Gastroesophageal sphincter (tissue), 3 donors: ENCODE results near the gene ERC1.

ENCODE experiments used
- POLR2A ChIP-seq, 2 donors: fragments of 450-650 bp; IDR thresholded peaks; one replicate each; pipeline ENCODE4 v1.6.1; 2017; ENCODE audit warnings: antibody characterized with exemption in 2 of 2, mild to moderate bottlenecking in 2 of 2, moderate library complexity in 1 of 2
- POLR2AphosphoS5 ChIP-seq: sonication (generic); formaldehyde crosslinking; IDR thresholded peaks from one replicate; pipeline ENCODE4 v1.6.1; 2017; ENCODE audit warnings: antibody characterized with exemption
- TF ChIP-seq, protein P1 (sequence below), 4 experiments: fragments of 200-600 bp in 2 of 4; fragments of 450-650 bp in 2 of 4; sonication (generic) in 1 of 4; IDR thresholded peaks; one replicate each; pipeline ENCODE4 v1.5.1; 2017 to 2019; ENCODE audit warnings: antibody characterized with exemption in 4 of 4, mild to moderate bottlenecking in 2 of 4, moderate library complexity in 2 of 4

DNA sequence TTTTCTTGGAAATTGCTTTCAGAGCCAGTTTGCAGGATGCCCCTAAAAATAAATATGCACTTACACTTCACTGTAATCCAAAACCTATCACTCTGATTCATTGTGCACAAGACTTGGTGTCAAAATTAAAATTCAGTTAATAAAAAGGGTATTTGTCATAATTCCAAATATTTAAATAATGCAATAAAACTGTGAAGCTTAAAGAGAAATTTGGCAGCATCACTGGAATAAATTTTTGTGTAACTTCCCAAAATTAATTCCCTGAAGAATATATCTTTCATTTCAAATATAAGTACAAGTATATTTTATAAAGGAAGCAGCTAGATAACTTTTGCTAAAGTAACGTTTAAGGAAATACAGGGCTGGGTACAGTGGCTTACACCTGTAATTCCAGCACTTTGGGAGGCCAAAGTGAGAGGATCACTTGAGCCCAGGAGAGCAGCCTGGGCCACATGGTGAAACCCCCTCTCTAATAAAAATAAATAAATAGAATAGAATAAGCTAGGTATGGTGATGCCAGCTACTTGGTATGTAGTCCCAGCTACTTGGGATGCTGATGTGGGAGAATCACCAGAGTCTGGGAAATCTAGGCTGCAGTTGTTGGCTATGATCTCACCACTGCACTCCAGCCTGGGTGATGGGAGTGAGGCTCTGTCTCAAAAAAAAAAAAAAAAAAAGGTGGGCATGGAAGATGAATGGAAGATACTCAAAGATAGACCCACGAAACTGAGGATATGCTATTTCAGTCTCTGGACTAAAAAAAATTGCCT, 369.6 kb downstream of the ERC1 start:
- TF ChIP-seq, protein P1, sequence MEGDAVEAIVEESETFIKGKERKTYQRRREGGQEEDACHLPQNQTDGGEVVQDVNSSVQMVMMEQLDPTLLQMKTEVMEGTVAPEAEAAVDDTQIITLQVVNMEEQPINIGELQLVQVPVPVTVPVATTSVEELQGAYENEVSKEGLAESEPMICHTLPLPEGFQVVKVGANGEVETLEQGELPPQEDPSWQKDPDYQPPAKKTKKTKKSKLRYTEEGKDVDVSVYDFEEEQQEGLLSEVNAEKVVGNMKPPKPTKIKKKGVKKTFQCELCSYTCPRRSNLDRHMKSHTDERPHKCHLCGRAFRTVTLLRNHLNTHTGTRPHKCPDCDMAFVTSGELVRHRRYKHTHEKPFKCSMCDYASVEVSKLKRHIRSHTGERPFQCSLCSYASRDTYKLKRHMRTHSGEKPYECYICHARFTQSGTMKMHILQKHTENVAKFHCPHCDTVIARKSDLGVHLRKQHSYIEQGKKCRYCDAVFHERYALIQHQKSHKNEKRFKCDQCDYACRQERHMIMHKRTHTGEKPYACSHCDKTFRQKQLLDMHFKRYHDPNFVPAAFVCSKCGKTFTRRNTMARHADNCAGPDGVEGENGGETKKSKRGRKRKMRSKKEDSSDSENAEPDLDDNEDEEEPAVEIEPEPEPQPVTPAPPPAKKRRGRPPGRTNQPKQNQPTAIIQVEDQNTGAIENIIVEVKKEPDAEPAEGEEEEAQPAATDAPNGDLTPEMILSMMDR (IDR thresholded peaks at IDR 0.05): no peak
- TF ChIP-seq POLR2AphosphoS5: no peak
- TF ChIP-seq POLR2A (IDR thresholded peaks at IDR 0.05): no peak
